Measurements from ENCODE around the gene MYO3B. TPM values are rescaled to one million over a fixed set of nuclear protein-coding genes. Genes with fewer than 3 reads are reported as not detected.

MYO3B gene
- total and polyA plus RNA-seq, 2 donors (not counting 3 experiments of a cell fraction or from before 2014, with no cell fraction given), result 0.03 TPM; not detected in 1

GRCh38 chr2:170271340-170271739, 93.4 kb downstream of the MYO3B start:
- H3K9ac ChIP-seq (replicated peaks; ENCODE audit: extremely low read depth, insufficient read depth, low read length), result no peak overlapping the region
- ChIA-PET CTCF (no interaction called here), POLR2A (no interaction called here)
- H3K4me2 ChIP-seq (ENCODE audit: insufficient read depth, low read length), result no peak overlapping the region
- no peaks in the 10 kb centered on the region for H4K20me1 ChIP-seq (replicated peaks; ENCODE audit: control insufficient read depth, extremely low read depth, insufficient read depth, low read length)
- H2AFZ ChIP-seq (ENCODE audit: low read depth, low read length), result no peak overlapping the region
- H3K27me3 ChIP-seq (ENCODE audit: control insufficient read depth in 2 of 2, insufficient read depth in 2 of 2, low read length in 2 of 2), result peaks cover 6 to 9% of the 10 kb centered on the region in 2 experiments
- H3K79me2 ChIP-seq (ENCODE audit: control insufficient read depth, insufficient read depth, low read length), result no peaks in the 10 kb centered on the region
- no peaks in the 10 kb centered on the region for H3K4me1 ChIP-seq (ENCODE audit: control insufficient read depth, extremely low read depth, insufficient read depth, low read length)
- BruUV-seq (replicated peaks), result no TSS peak
- no peaks in the 10 kb centered on the region for H3K36me3 ChIP-seq (ENCODE audit: control insufficient read depth in 2 of 2, extremely low read depth in 1 of 2, insufficient read depth in 2 of 2, low read length in 2 of 2)
- H3K27ac ChIP-seq (ENCODE audit: insufficient read depth, low read depth, low read length), result no peak overlapping the region
- H3K9me3 ChIP-seq (replicated peaks; ENCODE audit: control insufficient read depth, insufficient read depth, low read length), result no peaks in the 10 kb centered on the region
- dilution Hi-C loops (cut with MboI; ENCODE audit: extremely low pct_ligation_motif_present, low sequenced_read_pairs) (no loop called here), intact Hi-C loops (cut with micrococcal nuclease) (no loop called here)
- H3K4me3 ChIP-seq (replicated peaks in 1 of 3; ENCODE audit: insufficient read depth in 1 of 3, low read depth in 1 of 3, low read length in 3 of 3), result no peak overlapping the region
- FAIRE-seq (no peak), DNase-seq (ENCODE audit: low read depth, low spot score) (no peak)
- no peaks in the 10 kb centered on the region for H3K9me1 ChIP-seq (replicated peaks; ENCODE audit: control insufficient read depth, extremely low read depth, insufficient read depth, low read length)
- TF ChIP-seq GATA2 (IDR thresholded peaks at IDR 0.05; ENCODE audit: insufficient read depth, insufficient read length, low read depth, low read length) (no peak), MYC (IDR thresholded peaks at IDR 0.05; ENCODE audit: low read depth, low read length) (no peak), CTCF (IDR thresholded peaks at IDR 0.05; ENCODE audit: extremely low read depth in 1 of 2, insufficient read depth in 1 of 2, low read depth in 1 of 2, low read length in 2 of 2) (no peak), MAX (IDR thresholded peaks at IDR 0.05; ENCODE audit: insufficient read depth, insufficient read length) (no peak), JUN (IDR thresholded peaks at IDR 0.05; ENCODE audit: borderline replicate concordance, insufficient read depth, insufficient read length, low read depth) (no peak), POLR2A (IDR thresholded peaks at IDR 0.05; ENCODE audit: low read depth, low read length) (no peak), FOS (IDR thresholded peaks at IDR 0.05; ENCODE audit: borderline replicate concordance, insufficient read depth, low read length) (no peak)
